Neutrophil (primary cell): Measurements from ENCODE around the gene KIF21A.

Source experiments
- H3K27ac ChIP-seq: fragments of 200-600 bp; sonication (generic); 2 replicates; pipeline ENCODE4 v1.5.1; 2016; ENCODE audit warnings: mild to moderate bottlenecking, moderate library complexity
- H3K27me3 ChIP-seq: fragments of 200-600 bp; sonication (generic); 2 replicates; pipeline ENCODE4 v1.6.0; 2016; ENCODE audit warnings: mild to moderate bottlenecking
- H3K36me3 ChIP-seq: fragments of 200-600 bp; sonication (generic); 2 replicates; pipeline ENCODE4 v1.5.1; 2017
- H3K4me1 ChIP-seq, 2 experiments: fragments of 200-600 bp in 1 of 2; sonication (generic) in 1 of 2; 1 replicate in 1 of 2; 2 replicates in 1 of 2; pipeline versions ENCODE4 v1.5.1 to v1.6.1; 2013 to 2016; ENCODE audit warnings: low read depth in 1 of 2, low read length in 1 of 2, mild to moderate bottlenecking in 1 of 2, moderate library complexity in 1 of 2; ENCODE audit not compliant: control insufficient read depth in 1 of 2, insufficient read depth in 1 of 2
- H3K4me3 ChIP-seq, 2 experiments: fragments of 200-600 bp in 1 of 2; sonication (generic) in 1 of 2; 1 replicate in 1 of 2; 2 replicates in 1 of 2; pipeline ENCODE4 v1.5.1; 2013 to 2016; ENCODE audit warnings: low read depth in 1 of 2, low read length in 1 of 2, mild to moderate bottlenecking in 1 of 2, moderate library complexity in 1 of 2
- H3K9me3 ChIP-seq: fragments of 200-600 bp; sonication (generic); 2 replicates; pipeline ENCODE4 v1.5.1; 2016
- TF ChIP-seq, protein P1 (sequence below): fragments of 200-600 bp; sonication (generic); IDR thresholded peaks from 2 replicates; pipeline ENCODE4 v1.5.1; 2016; ENCODE audit warnings: antibody characterized with exemption

The KIF21A gene

DNA sequence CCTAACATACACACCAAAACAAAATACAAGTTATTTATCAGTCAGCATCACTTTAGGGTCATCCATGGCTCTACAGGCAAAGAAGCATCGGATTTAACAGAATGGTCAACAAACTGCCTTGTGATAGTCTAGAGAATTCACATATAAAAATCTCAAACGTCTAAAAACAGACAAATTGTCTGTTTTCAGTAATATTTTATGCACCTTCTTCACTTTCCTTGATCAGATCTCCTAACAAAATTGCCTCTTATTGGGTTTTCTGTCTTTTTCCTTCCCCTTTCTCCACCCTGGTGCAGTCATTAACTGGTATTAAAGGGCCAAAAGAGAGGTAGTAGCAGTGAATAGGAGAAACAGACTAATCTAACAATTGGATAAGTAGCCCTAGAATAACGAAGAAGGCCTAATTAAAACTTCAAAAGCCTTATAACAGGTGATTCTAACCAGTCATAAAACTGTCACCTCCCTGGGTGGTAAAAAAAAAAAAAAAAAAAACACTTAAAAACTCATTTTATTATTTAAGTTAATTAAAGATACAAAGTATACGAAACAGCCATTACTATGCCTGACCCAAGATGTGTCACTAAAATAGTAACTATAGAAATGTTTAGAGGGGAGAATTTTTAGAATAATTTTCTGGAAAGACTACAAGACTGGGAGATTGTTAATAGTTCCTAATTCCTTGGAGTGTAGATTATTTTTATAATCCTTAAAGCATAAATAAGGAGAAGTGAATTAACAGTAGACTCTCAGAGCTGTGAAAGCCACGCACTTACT lies 1.5 kb downstream of the KIF21A start:
- no peaks in the 10 kb centered on the region for H3K36me3 ChIP-seq
- peaks cover 0 to 20% of the 10 kb centered on the region in 2 experiments for H3K4me1 ChIP-seq
- peaks cover 60% of the 10 kb centered on the region for H3K27me3 ChIP-seq
- TF ChIP-seq, protein P1, sequence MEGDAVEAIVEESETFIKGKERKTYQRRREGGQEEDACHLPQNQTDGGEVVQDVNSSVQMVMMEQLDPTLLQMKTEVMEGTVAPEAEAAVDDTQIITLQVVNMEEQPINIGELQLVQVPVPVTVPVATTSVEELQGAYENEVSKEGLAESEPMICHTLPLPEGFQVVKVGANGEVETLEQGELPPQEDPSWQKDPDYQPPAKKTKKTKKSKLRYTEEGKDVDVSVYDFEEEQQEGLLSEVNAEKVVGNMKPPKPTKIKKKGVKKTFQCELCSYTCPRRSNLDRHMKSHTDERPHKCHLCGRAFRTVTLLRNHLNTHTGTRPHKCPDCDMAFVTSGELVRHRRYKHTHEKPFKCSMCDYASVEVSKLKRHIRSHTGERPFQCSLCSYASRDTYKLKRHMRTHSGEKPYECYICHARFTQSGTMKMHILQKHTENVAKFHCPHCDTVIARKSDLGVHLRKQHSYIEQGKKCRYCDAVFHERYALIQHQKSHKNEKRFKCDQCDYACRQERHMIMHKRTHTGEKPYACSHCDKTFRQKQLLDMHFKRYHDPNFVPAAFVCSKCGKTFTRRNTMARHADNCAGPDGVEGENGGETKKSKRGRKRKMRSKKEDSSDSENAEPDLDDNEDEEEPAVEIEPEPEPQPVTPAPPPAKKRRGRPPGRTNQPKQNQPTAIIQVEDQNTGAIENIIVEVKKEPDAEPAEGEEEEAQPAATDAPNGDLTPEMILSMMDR, result no peak
- H3K4me3 ChIP-seq, result no peak overlapping the region
- H3K27ac ChIP-seq, result no peak overlapping the region
- no peaks in the 10 kb centered on the region for H3K9me3 ChIP-seq

DNA sequence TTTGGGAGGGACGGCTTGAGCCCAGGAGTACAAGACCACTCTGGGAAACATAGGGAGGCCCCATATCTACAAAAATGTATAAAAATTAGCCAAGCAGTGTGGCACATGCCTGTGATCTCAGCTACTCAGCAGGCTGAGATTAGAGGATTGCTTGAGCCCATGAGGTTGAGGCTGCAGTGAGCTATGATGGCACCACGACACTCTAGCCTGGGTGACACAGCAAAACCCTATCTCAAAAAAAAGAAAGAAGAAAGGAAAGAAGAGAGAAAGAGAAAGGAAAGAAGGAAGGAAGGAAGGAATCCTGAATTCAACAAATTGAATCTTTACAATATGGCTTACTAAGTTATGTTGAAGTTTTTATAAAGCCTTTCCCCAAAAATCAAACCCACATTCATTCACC lies 2.1 kb downstream of the KIF21A start:
- Histone ChIP-seq H3K27me3 (peaks cover 60% of the 10 kb centered on the region), H3K4me3 (no peak overlapping the region), H3K27ac (no peak overlapping the region), H3K4me1 (peaks cover 0 to 20% of the 10 kb centered on the region in 2 experiments), H3K36me3 (no peaks in the 10 kb centered on the region), H3K9me3 (no peaks in the 10 kb centered on the region)
- TF ChIP-seq, protein P1, result no peak

DNA sequence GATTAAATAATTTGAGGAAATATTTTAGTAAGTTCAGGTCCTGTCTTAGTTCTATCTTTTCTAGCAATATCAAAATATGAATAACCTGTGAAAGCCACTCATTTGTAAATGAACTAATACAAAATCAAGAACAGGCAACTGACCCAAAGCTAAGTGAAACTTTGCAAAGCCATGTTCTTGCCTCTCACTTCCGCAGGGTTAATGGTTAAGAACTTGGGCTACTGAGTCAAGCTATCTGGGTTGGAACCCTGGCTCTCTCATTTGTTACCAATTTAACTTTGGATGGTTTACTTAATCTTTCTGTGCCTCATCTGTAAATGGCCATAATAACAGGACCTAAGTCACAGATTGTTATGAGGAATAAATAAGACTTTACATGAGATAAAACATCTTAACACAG lies 2.8 kb downstream of the KIF21A start:
- Histone ChIP-seq H3K9me3 (no peaks in the 10 kb centered on the region), H3K4me3 (no peak overlapping the region), H3K27ac (no peak overlapping the region), H3K27me3 (peaks cover 54% of the 10 kb centered on the region), H3K36me3 (no peaks in the 10 kb centered on the region), H3K4me1 (peaks cover 0 to 20% of the 10 kb centered on the region in 2 experiments)
- TF ChIP-seq, protein P1, result no peak

DNA sequence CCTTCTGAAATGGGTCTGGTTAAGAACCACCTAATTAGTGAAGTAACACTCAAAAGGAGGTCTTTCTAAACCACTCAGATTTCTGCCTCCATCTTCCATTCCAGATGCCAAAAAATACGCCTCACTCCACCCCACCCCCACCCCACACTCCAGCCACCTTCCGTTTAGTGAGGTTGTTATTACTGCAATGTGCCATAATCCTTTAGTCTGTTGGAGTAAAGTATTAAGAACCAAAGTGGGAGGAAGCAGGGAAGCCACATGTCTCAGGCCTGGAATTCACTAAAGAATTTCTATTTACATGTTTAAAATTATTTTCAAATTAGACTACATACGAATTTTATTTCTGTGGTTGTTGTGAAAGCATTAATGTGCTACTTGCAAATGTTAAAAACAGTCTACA lies 7.4 kb downstream of the KIF21A start:
- H3K4me3 ChIP-seq, result no peak overlapping the region
- peaks cover 8% of the 10 kb centered on the region for H3K27me3 ChIP-seq
- H3K36me3 ChIP-seq, result no peaks in the 10 kb centered on the region
- H3K9me3 ChIP-seq, result no peaks in the 10 kb centered on the region
- no peak overlapping the region for H3K27ac ChIP-seq
- TF ChIP-seq, protein P1, result no peak
- H3K4me1 ChIP-seq, result no peaks in the 10 kb centered on the region

- no peaks in the 10 kb centered on the region for H3K27me3 ChIP-seq
- TF ChIP-seq, protein P1, result no peak
These were observed 11.1 kb downstream of the KIF21A start for GRCh38 chr12:39431797-39432196.

More at GRCh38 chr12:39431797-39432196, 11.1 kb downstream of the KIF21A start:
- H3K9me3 ChIP-seq, result no peaks in the 10 kb centered on the region
- no peaks in the 10 kb centered on the region for H3K36me3 ChIP-seq
- no peak overlapping the region for H3K4me3 ChIP-seq
- no peak overlapping the region for H3K27ac ChIP-seq
- H3K4me1 ChIP-seq, result no peaks in the 10 kb centered on the region
